H1 (cell line): ENCODE results near the gene SNX25.

Experiments
- CBX5 ChIP-seq: fragments of 300-800, 300-1000 bp; sonication (generic); IDR thresholded peaks from 2 replicates; pipeline ENCODE4 v1.7.1; 2016; ENCODE audit warnings: antibody characterized with exemption, low read length, low read depth
- GTF2F1 ChIP-seq: IDR thresholded peaks from 2 replicates; pipeline ENCODE4 v1.6.1; 2012; ENCODE audit warnings: low read depth, low read length, improper control_type of control experiment, borderline replicate concordance
- POU5F1 ChIP-seq: IDR thresholded peaks from 2 replicates; pipeline ENCODE4 v1.6.1; 2011; ENCODE audit warnings: low read depth, mild to moderate bottlenecking, low read length, moderate library complexity
- RNF2 ChIP-seq: fragments of 200-900, 300-1000 bp; sonication (generic); IDR thresholded peaks from 2 replicates; pipeline ENCODE4 v1.7.1; 2016; ENCODE audit warnings: borderline replicate concordance, low read depth, mild to moderate bottlenecking, antibody characterized with exemption, low read length; ENCODE audit not compliant: poor library complexity, severe bottlenecking; ENCODE audit errors: missing control alignments
- SIRT6 ChIP-seq: IDR thresholded peaks from one replicate; pipeline ENCODE4 v1.7.1; 2012; ENCODE audit warnings: low read length, inconsistent platforms

- TF ChIP-seq POU5F1 (no peak), SIRT6 (no peak), GTF2F1 (no peak), RNF2 (no peak), CBX5 (no peak)
Observed at GRCh38 chr4:185247151-185247550, 37.8 kb downstream of the SNX25 start.
